Mesothelial cell of epicardium (in vitro differentiated cells): ENCODE results near the gene CCDC3. TPM values are rescaled to one million over a fixed set of nuclear protein-coding genes. Genes with fewer than 3 reads are reported as not detected.

Experiments
- DNase-seq, 2 experiments: peaks; one replicate each; pipeline ENCODE4 v3.0.0; 2021; ENCODE audit warnings: low spot score in 2 of 2; ENCODE audit not compliant: unreplicated experiment in 2 of 2
- H3K27ac Mint-ChIP-seq: 2 replicates; pipeline ENCODE4 v1.8.0; 2021; ENCODE audit warnings: mixed read lengths
- H3K27me3 Mint-ChIP-seq: 2 replicates; pipeline ENCODE4 v1.8.0; 2021; ENCODE audit warnings: low read depth, mixed read lengths
- H3K36me3 Mint-ChIP-seq: 2 replicates; pipeline ENCODE4 v1.8.0; 2021; ENCODE audit warnings: mixed read lengths
- H3K4me1 Mint-ChIP-seq: 2 replicates; pipeline ENCODE4 v1.8.0; 2021; ENCODE audit warnings: mixed read lengths
- H3K4me3 Mint-ChIP-seq: 2 replicates; pipeline ENCODE4 v1.8.0; 2021; ENCODE audit warnings: mild to moderate bottlenecking, moderate library complexity, mixed read lengths
- H3K9me3 Mint-ChIP-seq: 2 replicates; pipeline ENCODE4 v1.8.0; 2021; ENCODE audit warnings: mixed read lengths
- CTCF ChIP-seq: fragments of 200-600 bp; sonication (generic); IDR thresholded peaks from one replicate; pipeline ENCODE4 v1.5.0; 2021; ENCODE audit warnings: antibody characterized with exemption; ENCODE audit not compliant: unreplicated experiment
- total RNA-seq: library from RNA; stranded (reverse); gene quantifications from 3 replicates; pipeline ENCODE4 v1.2.1, GENCODE V29; 2021

The CCDC3 gene
- total RNA-seq, 1 donor from 2014 or later, result 5.7 TPM

GRCh38 chr10:12877150-12877549 is 124.4 kb downstream of the CCDC3 start:
- Mint-ChIP-seq H3K27me3 (peaks cover 14% of the 10 kb centered on the region), H3K9me3 (peaks cover 21% of the 10 kb centered on the region), H3K4me3 (no peak overlapping the region), H3K27ac (no peak overlapping the region), H3K36me3 (no peaks in the 10 kb centered on the region), H3K4me1 (no peaks in the 10 kb centered on the region)
- DNase-seq, result no peak
- no peak for TF ChIP-seq CTCF

GRCh38 chr10:12876266-12876665 is 125.2 kb downstream of the CCDC3 start:
- Mint-ChIP-seq H3K27ac (no peak overlapping the region), H3K4me1 (no peaks in the 10 kb centered on the region), H3K4me3 (no peak overlapping the region), H3K27me3 (peaks cover 19% of the 10 kb centered on the region), H3K36me3 (no peaks in the 10 kb centered on the region), H3K9me3 (peaks cover 21% of the 10 kb centered on the region)
- no peak for DNase-seq
- TF ChIP-seq CTCF, result no peak

GRCh38 chr10:12875100-12875499 is 126.4 kb downstream of the CCDC3 start:
- H3K27me3 Mint-ChIP-seq, result peaks cover 23% of the 10 kb centered on the region
- H3K4me3 Mint-ChIP-seq, result no peak overlapping the region
- no peak for DNase-seq
- H3K4me1 Mint-ChIP-seq, result no peaks in the 10 kb centered on the region
- H3K36me3 Mint-ChIP-seq, result no peaks in the 10 kb centered on the region
- no peak overlapping the region for H3K27ac Mint-ChIP-seq
- no peak for TF ChIP-seq CTCF
- peaks cover 21% of the 10 kb centered on the region for H3K9me3 Mint-ChIP-seq

- Mint-ChIP-seq H3K4me1 (no peaks in the 10 kb centered on the region), H3K4me3 (no peak overlapping the region), H3K36me3 (no peaks in the 10 kb centered on the region), H3K27ac (no peak overlapping the region), H3K27me3 (peaks cover 23% of the 10 kb centered on the region), H3K9me3 (peaks cover 16% of the 10 kb centered on the region)
- no peak for DNase-seq
- TF ChIP-seq CTCF, result no peak
Measured at GRCh38 chr10:12874501-12874900, 127.0 kb downstream of the CCDC3 start.

GRCh38 chr10:12873172-12873571 is 128.3 kb downstream of the CCDC3 start:
- H3K9me3 Mint-ChIP-seq, result peaks cover 5% of the 10 kb centered on the region
- H3K27me3 Mint-ChIP-seq, result peaks cover 16% of the 10 kb centered on the region
- no peak for TF ChIP-seq CTCF
- no peaks in the 10 kb centered on the region for H3K4me1 Mint-ChIP-seq
- no peak overlapping the region for H3K4me3 Mint-ChIP-seq
- H3K27ac Mint-ChIP-seq, result no peak overlapping the region
- no peaks in the 10 kb centered on the region for H3K36me3 Mint-ChIP-seq
- no peak for DNase-seq

GRCh38 chr10:12872577-12872976 is 128.9 kb downstream of the CCDC3 start:
- H3K36me3 Mint-ChIP-seq, result no peaks in the 10 kb centered on the region
- no peaks in the 10 kb centered on the region for H3K4me1 Mint-ChIP-seq
- H3K27ac Mint-ChIP-seq, result no peak overlapping the region
- H3K27me3 Mint-ChIP-seq, result peaks cover 16% of the 10 kb centered on the region
- peaks cover 7% of the 10 kb centered on the region for H3K9me3 Mint-ChIP-seq
- no peak for DNase-seq
- H3K4me3 Mint-ChIP-seq, result no peak overlapping the region
- TF ChIP-seq CTCF, result no peak
